ENCODE results near the gene FGFRL1.

FGFRL1 gene

DNA sequence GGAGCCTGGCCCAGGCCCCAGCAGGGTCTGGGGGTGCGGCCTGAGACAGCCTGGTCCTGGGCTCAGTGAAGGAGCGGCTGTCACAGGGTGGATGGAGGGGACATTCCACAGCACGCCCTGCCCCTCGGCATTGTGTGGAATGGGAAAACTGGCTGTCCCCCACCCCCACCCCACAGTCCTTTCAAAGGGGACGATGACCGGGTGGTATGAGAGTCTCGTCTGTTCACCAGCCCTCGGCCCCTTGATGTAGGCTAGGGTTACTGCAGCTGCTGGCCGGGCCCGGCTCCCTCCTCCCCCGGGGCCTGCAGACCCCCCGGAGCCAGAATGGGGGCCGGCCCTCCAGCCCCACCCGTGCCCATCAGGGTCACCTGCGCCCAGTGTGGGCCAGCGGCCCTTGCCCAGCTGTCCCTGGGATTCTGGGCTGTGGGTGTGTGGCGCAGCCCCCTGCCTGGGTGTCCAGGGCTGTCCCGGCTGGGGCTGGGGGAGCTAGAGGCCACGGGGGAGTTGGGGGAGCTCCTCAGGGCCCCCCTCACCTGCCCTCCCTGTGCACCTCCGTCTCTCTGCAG is 11.7 kb downstream of the FGFRL1 start:
- no peak for DNase-seq (ENCODE audit: low read depth in 3 of 3)

DNA sequence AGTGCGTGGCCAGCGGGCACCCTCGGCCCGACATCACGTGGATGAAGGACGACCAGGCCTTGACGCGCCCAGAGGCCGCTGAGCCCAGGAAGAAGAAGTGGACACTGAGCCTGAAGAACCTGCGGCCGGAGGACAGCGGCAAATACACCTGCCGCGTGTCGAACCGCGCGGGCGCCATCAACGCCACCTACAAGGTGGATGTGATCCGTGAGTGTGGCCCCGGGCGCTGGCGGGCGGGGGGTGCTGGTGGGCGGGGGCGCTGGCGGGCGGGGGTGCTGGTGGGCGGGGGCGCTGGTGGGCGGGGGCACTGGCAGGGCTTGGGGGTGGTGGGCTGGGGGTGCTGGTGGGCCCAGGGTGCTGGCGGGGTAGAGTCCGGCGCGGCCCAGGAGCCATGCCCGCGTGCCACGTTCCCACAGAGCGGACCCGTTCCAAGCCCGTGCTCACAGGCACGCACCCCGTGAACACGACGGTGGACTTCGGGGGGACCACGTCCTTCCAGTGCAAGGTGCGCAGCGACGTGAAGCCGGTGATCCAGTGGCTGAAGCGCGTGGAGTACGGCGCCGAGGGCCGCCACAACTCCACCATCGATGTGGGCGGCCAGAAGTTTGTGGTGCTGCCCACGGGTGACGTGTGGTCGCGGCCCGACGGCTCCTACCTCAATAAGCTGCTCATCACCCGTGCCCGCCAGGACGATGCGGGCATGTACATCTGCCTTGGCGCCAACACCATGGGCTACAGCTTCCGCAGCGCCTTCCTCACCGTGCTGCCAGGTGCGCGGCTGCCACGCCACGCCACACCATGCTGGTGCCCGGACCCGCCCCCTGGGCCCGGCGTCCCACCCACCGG is 12.7 kb downstream of the FGFRL1 start:
- DNase-seq (ENCODE audit: low read depth in 3 of 3) = no peak

DNA sequence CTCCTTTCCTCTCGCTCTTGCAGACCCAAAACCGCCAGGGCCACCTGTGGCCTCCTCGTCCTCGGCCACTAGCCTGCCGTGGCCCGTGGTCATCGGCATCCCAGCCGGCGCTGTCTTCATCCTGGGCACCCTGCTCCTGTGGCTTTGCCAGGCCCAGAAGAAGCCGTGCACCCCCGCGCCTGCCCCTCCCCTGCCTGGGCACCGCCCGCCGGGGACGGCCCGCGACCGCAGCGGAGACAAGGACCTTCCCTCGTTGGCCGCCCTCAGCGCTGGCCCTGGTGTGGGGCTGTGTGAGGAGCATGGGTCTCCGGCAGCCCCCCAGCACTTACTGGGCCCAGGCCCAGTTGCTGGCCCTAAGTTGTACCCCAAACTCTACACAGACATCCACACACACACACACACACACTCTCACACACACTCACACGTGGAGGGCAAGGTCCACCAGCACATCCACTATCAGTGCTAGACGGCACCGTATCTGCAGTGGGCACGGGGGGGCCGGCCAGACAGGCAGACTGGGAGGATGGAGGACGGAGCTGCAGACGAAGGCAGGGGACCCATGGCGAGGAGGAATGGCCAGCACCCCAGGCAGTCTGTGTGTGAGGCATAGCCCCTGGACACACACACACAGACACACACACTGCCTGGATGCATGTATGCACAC is 13.6 kb downstream of the FGFRL1 start:
- no peak for DNase-seq (ENCODE audit: low read depth in 3 of 3)

DNA sequence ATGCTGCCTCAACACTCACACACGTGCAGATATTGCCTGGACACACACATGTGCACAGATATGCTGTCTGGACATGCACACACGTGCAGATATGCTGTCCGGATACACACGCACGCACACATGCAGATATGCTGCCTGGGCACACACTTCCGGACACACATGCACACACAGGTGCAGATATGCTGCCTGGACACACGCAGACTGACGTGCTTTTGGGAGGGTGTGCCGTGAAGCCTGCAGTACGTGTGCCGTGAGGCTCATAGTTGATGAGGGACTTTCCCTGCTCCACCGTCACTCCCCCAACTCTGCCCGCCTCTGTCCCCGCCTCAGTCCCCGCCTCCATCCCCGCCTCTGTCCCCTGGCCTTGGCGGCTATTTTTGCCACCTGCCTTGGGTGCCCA is 14.7 kb downstream of the FGFRL1 start:
- DNase-seq (ENCODE audit: low read depth in 3 of 3) = peak in 1 of 3 donors; percentile 54

DNA sequence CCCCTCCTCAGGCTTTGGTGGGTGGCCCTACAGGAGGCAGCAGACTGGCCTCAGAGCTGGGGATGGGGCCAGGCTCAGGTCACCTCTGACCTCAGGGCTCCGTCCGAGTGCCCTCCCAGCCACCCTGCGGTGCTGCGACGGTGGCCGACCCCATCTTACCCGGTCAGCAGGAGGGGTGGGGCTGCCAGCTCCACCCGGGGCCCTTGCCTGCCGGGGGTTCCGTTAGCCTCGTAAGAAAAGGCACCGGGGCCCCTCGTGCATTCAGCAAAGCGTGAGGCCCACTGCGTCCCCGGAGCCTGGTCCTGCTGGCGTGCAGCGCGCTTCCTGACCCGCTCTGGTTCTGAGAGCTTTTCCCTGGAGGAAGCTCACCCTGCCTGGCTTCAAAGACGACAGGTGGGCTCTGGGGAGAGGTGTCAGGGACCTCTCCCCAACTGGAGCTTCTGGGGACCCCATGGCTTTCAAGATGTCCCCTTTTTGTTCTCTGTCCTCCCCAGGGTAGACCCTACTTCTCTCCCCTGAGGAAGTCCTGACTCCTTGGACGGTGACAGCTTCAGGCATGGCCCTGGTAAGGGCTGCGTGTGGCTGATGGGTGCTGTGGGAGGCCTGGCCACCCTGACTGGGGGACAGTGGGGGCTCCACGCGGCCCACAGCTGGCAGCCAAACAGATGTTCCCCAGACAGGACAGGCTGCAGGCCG is 15.9 kb downstream of the FGFRL1 start:
- DNase-seq (ENCODE audit: low read depth in 3 of 3) = no peak

DNA sequence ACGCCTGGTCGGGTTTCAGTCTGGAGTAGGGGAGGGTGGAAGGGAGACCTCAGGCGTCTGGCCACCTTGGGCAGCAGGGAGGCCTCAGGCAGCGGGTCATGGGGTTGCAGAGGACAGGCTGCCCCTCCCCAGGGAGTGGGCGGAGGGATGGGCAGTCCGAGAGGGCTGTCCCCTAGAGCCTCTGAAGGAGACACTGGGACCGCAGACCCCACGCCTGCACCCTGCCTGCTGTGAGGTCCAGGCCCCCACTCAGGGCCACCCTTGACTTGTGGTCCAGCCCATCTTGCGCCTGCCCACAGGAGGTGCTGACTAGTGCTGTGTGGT is 16.5 kb downstream of the FGFRL1 start:
- DNase-seq (ENCODE audit: low read depth in 3 of 3) = no peak

DNA sequence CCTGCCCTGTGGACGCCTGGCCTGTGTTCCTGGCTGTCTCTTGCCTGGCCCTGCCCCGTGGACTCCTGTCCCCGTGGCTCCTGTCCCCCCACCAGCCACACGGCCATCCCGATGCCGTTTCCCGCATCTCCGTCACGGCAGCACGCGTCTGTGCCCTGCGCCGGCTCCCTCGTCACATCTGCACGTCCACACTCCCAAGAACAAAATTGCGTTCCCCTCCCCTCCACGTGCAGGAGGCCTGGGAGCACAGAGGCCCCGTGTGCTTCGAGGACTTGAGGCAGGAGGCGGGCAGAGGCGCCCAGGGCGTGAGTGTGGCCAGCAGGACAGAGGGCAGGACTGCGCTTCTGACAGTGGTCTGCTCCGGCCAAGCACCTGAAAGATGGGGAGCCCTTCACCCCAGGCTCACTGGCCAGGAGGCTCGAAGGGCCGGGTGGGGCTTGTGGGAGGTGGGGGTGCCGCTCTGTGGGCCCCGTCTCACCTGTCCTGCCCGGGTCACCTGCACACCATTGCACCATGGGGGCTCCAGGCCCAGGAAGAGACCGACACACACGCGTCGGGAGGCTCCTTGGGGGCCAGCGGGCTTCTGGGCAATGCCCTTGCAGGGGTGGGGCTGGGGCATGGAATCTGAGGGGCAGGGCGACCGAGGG is 17.3 kb downstream of the FGFRL1 start:
- no peak for DNase-seq (ENCODE audit: low read depth in 3 of 3)

DNA sequence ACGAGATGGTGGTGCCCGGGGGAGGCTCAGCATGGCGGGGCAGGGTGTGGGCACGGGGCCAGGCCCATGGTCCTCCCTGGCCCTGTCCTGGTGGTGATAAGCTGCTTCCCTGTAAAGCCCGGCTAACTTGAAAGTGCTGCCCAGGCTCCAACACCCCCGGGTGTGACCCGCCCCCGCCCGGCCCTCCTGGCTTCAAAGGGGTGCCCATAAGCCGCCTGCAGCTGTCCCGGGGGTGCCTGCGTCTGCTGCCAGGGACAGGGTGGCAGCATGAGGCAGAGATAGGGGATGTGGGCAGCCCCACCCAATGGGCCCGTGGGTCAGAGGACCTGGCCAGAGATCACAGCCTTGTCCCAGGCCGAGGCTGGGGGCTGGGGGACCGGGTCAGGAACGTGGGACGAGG is 18.1 kb downstream of the FGFRL1 start:
- DNase-seq (ENCODE audit: low read depth in 3 of 3) = no peak

DNA sequence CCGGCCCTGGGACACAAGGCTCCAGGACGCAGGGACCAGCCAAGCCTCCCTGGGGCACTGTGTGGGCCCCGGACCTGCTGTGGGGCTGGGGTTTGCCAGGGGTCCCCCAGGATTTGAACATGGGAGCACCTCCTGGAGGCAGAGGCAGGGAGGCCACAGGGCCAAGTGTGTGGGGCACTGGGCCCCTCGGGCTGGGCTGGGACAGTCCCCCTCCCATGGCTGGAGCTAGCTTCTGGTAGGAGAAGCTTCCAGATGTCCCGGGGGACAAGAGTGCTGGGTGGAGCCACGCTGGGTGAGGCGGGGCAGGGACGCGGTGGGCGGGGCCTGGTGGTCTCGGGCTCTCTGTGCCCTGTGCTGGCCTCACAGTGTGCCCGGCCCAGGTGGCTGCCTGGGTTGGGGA is 18.6 kb downstream of the FGFRL1 start:
- DNase-seq (ENCODE audit: low read depth in 3 of 3) = no peak

DNA sequence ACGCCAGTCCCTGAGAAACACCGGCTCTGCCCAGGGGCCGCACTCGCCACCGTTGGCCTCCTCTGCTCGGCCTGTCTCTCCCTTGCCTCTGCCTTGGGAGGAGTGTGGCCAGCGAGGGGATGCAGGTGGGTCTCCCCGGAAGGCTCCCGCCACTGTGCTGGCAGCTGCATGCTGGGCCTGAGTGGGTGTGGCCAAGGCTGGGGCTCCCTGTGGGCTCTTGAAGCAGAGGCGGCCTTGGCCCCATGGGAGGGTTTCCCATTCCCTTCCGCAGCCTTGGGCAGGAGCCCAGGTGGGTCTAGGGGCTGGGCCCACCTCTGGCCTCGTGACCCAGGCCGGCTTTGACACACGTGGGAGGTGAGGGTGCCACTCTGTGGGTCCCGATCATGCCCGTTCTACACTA is 19.1 kb downstream of the FGFRL1 start:
- no peak for DNase-seq (ENCODE audit: low read depth in 3 of 3)

DNA sequence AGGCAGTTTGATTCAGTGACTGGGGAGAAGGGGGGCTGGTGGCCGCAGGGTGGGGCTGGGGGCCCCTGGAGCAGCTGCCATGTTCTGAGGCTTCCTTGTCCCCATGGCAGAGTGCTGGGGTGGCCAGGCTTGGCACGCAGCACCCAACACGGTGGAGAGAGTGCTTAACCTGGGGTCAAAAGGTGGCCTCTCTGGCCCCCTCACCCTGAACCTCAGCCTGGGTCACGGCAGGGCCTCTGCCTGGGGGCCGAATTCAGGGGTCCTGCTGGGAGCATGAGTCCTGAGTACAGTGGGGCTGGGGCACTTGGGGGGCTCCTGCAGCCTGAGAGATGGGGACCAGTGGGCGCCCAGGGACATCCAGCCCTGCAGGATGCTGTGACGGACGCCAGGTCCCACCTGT is 19.9 kb downstream of the FGFRL1 start:
- no peak for DNase-seq (ENCODE audit: low read depth in 3 of 3)

DNA sequence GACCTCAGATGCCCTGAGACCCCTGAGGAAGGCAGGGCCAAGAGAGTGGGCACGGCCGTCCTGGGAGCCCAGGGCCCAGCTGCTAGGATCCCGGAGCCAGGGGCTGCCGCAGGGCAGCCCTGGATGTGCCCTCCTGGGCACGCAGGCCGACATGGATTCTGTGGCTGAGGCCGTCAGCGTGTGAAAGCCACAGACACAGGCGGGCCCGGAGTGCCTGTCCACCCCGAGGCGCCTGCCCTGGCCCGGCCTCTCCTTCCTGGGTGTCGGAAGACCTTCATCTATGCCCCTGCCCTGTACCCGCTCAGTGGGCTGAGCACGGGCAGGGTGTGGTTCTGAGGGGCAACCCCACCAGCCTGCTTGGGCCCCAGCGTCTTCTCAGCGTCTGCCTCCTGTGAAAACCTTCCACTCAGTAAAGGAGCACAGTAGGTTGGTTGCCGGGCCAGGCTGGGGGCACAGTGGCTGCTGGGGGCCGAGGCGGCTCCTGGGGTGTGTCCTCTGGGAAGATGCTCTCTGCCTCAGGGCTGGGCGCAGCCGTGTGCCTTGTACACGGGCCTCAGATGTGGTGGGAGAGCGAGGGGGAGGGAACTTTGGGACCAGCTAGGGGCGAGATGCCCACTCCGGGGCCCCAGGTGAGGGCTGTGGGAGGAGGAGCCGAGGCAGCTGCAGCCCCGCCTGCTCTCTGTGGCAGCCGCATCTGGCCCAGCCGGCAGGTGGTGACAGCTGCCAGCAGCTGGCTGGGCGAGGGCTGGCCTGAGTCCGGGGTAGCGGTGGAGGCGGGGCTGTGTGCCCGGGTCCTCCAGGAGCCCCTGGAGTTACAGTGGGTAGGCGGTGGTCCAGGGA is 20.8 kb downstream of the FGFRL1 start:
- no peak for DNase-seq (ENCODE audit: low read depth in 3 of 3)

DNA sequence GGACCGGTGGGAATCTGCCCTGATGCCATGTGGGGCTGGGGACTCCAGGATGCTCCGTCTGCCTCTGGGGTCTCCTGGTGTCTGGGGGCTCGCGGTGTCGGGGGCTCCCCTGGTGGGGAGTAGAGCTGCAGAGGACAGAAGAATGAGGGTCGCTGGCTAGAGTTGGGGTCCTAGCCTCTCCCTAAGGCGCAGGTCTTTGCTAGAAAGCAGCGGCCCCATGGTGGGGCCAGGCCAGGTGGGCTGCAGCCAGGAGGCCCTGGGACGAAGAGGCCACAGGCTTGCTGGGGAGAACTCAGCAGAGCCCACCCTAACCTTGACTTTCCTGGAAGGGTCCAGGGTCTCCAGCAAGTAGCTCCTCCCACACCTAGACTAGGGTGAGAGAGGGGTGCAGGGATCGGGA is 21.4 kb downstream of the FGFRL1 start:
- DNase-seq (ENCODE audit: low read depth in 3 of 3) = no peak

DNA sequence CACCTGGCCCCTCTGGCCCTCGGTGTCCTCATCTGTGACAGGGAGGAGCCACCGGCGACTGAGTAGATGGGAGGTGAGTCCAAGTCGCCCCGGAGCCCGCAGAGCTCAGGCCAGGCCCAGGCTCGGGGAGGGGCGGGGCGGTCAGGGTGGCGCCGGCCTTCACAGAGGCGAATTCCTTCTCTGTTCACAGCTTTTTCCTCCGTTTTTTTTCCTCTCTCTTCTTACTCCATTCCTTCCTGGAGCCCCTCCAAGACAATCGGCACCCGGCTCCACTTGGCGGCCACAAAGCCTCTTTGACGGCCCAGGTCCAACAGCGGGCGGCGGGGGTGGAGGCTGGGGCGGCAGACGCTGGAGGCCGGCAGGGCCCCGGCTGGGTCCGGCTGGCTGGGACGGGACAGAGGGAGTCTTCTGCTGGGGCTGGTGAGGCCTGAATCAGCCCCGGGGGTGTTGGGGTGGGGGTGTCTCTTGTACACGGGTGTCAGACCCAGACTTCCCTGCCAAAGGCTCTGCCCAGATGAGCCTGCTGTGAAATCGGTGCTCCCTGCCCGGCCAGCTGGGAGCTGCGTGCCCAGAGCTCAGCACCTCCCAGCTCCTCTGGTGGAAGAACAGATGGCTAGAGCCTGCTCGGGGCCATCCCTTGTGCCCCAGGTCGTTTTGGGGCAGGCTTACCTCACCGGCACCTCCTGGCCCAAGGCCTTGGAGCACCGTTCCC is 22.6 kb downstream of the FGFRL1 start:
- DNase-seq (ENCODE audit: low read depth in 3 of 3) = no peak

DNA sequence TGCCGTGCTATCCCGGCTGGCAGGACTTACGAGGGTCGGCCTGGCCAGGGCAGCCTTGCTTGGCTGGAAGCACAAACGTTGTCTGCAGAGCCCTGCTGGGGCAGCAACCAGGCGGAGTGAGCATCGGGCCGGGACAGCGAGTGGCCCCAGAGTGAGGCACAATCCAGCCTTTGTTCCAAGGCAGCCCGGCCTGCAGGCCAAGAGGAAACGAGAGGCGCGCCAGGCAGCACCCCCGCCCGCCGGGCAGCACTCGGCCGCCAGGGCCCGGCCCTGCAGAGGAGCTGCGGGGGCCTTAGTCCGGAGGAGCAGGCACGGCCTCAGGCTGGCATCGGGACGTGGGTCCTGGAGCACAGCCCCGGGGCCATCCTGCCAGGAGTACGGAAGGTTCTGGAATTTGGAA is 24.1 kb downstream of the FGFRL1 start:
- DNase-seq (ENCODE audit: low read depth in 3 of 3) = no peak

DNA sequence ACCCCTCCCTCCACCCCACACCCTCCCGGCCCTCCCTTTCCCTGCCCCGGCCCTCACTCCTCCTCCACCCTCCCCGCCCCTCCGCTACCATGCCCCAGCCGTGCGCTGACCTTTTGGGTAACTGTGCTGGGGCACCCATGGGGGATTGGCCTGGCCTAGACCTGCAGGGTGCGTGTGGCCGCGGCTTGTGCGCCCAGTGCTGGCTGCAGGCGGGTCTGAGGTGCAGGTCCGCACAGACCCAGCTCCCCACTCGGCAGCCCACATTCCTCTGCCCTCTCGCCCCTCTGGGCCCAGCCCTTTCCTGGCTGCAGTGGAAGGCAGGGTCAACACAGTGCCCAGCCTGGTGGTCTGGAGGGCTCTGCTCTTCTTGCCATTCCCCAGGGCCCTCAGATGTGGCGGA is 24.7 kb downstream of the FGFRL1 start:
- DNase-seq (ENCODE audit: low read depth in 3 of 3) = no peak

DNA sequence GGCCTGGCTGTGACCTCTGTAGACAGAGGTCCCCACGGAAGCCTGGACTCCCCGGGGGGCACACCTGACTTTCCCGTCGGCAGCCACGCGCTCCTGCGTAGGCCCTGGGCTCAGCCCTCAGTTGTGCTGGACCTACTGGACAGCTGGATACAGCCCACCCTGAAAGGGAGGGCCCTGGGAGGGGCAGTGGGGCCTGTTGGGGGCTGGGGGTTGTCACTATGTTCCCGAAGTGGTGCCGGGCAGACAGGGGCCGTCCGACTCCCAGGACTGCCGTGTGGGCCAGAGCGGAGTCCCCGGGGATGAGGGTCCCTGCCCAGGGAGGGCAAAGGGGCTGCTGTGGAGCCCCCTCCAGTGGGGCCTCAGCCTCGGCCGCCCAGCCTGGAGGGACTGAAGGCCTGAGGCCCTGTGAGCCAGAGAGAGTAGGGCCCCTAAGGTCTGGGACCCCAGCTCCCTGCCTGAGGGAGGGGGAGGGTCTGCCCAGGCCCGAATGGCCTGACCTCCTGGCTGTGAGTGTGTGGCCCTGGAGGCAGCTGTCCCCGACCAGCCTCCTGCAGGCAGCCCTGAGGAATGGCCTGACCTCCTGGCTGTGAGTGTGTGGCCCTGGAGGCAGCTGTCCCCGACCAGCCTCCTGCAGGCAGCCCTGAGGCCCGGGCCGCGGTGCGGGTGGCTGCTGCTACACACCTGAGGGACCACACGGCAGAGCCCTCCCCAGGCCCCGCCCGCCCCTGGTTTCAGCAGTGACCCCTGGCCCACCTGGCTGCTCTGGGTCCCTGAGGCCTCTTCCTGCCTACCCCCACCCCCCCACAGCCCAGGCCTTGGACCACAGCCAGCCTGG is 25.8 kb downstream of the FGFRL1 start:
- DNase-seq (ENCODE audit: low read depth in 3 of 3) = no peak

DNA sequence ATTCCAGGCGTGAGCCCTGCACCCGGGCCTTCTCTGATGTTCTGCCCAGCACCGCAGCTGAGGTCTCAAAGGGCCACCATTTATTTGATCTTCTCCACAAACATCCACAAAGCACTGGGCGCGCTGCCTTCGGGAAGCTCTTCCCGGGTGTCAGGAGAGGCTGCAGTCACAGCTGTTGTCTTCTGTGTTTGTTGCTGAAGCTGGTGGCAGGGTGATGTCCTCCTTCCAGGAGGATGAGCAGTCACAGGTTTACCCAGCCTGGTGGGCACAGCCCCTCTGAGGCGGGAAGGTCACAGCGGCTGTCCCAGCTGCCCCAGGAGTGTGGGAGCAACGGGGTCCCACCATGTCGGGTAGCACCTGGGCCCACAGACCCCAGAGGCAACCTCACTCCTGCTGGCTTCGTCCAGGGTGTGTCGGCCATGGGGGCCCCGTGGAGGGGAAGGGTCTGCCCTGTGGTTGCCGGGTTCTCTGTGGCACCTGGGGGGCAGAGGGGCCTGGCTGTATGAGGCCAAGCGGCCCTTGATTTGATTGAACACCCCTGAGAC is 27.6 kb downstream of the FGFRL1 start:
- DNase-seq (ENCODE audit: low read depth in 3 of 3) = no peak
